NCI-H2196 (cell line): ENCODE results near the gene PYCR2.
"Not testable (repeated sequence)": the region's sequence is repeated elsewhere in the genome, so short reads cannot be mapped to it uniquely, and the experiment has no call there.

Source experiments
- DNase-seq: peaks from one replicate; lab custom pipeline; 2025; ENCODE audit not compliant: unreplicated experiment; lab: John Stamatoyannopoulos, UW

Gene PYCR2

DNA sequence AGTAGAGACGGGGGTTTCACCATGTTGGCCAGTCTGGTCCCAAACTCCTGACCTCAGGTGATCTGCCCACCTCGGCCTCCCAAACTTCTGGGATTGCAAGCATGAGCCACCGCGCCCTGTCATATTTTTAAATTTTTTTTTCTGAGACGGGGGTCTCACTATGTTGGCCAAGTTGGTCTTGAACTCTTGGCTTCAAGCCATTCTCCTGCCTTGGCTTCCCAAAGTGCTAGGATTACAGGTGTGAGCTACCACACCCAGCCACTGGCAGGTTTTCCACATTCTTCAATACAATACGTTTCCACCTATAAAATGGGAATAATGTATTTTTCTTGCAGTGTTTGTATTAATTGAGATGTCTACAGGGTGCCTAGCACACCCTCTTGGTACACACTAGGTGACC lies 31.7 kb downstream of the PYCR2 start:
- DNase-seq, result no peak

DNA sequence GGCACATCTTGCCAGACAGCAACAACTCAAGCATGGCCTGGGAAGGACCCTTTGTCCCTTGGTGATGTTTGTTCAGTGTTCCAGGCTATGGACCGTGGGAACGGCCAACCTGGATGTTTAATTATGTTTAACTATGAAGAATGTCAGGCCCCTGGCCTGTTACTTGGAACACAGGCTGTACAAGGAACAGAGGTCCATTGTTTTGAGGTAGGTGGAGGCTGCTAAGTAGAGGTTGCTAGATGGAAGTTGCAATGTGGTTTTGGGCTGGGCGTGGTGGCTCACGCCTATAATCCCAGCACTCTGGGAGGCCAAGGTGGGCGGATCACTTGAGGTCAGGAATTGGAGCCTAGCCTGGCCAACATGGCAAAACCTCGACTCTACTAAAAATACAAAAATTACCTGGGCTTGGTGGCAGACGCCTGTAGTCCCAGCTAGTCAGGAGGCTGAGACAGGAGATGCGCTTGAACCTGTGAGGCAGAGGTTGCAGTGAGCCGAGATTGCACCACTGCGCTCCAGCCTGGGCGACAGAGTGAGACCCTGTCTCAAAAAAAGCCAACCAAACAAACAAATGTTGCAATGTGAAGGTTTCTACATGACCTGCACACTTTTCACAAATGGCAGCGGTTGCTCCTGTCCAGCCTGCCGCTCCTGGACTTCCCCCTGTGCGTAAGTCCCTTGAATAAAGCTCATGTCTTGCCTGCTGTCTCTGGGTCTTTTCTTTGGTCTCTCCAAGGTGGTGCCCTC lies 32.6 kb downstream of the PYCR2 start:
- no peak for DNase-seq

- no peak for DNase-seq
Measured at GRCh38 chr1:225890346-225891228, 33.5 kb downstream of the PYCR2 start.

GRCh38 chr1:225889743-225890142 lies 34.3 kb downstream of the PYCR2 start:
- DNase-seq, result no peak

- no peak for DNase-seq
Measured at GRCh38 chr1:225888898-225889601, 35.0 kb downstream of the PYCR2 start, which contains the start of gene LEFTY1. TSS of gene LEFTY1 (minus strand) at chr1:225889146. CDS start at chr1:225889066, 80 bp downstream.

- DNase-seq, result no peak
Measured at GRCh38 chr1:225888289-225888897, 35.7 kb downstream of the PYCR2 start.

DNA sequence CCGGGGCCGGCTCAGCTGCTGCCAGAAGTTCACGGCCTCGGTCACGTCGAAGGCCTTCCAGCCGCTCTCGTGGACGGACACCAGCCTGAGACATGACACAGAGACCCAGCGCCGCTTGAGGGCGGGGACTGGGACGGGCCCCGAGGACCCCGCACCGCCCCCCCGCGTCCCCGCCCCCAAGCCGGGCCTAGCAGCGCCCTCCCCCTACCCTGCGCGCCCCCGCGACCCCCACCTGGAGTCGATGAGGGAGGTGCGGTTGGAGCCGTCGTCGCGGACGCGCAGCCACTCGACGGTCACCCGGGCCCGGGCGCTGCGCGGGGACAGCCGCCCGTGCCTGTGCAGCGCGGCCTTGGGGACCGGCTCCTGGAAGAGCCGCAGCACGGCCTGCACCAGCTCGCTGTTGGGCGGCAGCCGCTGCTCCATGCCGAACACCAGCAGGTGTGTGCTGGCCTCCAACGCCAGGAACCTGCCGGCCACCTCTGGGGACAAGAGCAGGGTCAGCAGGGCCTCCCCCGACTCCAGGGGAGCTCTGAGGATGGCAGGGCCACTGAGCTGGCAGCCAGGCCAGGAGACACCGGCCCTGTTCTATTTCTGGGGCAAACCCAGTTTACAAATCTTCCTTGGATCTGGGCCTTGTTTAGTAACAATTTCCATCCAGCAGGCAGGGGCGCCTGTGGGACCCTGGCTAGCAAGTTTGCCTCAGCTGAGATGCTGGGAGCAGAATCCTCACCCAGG lies 36.3 kb downstream of the PYCR2 start:
- DNase-seq, result not testable (repeated sequence)

DNA sequence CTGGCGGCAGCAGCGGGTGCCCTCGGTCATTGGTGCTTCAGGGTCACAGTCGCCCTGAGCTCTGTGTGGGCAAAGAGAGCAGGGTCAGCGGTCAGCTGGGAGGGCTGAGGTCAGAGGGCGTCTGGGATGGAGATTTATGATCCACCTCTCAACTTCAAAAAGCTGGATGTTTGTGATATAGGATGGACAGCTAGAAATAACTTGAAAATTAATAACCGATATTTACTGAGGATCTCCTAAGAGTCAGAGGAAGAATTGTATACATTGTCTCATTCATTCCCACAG lies 37.1 kb downstream of the PYCR2 start:
- DNase-seq, result no peak

GRCh38 chr1:225886159-225887029 lies 37.7 kb downstream of the PYCR2 start:
- DNase-seq, result peak; percentile 29

DNA sequence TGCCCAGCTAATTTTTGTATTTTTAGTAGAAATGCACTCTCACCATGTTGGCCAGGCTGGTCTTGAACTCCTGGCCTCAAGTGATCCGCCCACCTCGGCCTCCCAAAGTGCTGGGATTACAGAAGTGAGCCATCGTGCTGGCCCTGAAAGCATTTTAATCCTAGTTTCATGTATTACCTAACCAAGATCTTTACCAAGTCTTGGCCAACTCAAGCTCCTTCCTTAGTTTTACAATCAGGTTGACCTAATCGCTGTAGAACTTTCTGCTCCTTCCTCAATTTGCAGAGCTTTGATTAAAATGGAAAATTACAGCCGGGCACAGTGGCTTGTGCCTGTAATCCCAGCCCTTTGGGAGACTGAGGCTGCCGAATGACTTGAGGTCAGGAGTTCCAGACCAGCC lies 38.7 kb downstream of the PYCR2 start:
- no peak for DNase-seq

GRCh38 chr1:225883616-225884265 lies 40.3 kb downstream of the PYCR2 start:
- no peak for DNase-seq

DNA sequence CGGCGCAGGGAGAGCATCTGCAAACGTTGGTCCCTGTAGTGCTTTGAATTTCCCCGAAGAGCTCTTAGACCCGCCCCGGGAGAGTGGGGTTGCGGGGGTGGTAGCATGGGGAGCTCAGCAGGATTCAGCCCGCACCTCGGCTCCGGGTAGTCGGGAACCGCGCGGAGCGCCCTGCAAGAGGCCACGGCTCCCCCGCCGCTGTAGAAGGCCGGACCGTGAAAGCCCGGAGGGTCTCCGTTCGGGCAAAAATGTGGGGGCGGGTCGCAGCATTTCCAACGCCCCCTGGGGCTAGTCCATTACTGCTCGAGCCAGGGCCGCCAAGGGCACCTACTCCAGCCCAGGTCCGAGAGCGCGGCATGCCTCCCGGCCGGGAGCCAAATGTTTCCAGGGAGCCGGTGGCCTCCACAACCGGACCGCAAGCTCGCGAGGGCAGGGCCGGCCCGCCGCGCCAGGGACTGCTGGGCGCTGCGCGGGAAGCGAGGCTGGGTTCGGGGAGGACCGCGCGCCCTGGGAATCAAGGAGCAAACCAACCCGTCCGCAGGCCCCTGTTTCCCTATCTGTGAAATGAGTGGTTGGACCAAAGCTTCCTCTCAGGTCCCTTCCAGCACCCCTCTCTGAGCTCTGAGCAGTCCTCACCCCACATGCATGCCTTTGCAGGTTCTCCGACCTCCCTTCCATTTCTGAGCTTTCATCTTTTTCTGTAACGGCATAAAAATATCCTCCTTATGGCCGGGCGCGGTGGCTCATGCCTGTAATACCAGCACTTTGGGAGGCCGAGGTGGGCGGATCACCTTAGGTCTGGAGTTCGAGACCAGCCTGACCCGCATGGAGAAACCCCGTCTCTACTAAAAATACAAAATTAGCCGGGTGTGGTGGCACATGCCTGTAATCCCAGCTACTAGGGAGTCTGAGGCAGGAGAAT lies 41.1 kb downstream of the PYCR2 start:
- DNase-seq, result no peak

DNA sequence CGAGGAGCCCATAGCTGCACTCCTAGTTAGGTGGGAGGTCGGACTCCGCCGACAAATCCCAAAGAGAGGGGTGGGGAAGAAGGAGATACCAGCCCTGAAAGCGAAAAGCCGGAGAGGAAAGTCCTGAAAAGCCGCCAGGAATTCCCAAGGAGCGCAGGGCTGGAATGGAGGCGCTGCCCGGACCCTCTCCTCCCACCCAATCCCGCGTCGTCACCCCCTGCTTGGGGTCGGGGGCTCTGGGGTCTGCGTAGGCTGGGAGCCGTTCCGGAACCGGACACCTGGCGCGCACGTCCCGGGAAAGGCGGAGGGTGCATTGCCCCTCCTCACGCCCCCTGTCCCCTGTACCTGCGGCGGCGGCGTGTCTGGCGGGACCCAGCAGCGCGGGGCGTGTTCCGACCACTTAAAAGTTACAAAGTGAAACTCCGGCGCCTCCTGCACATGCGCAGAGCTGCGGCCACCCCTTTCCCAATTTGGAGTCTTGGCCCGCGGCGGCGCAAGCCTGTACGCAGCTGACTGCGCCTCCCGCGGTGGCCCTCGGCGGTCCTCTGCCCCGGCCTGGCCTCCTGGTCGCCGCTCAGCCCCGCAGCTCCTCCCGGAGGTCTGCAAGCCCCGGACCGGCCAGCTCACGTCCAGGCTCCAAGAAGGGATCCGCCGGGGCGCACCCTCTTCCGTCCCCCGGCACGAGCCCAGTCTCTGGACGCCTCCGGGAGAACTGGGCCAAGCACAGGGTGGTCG lies 41.9 kb downstream of the PYCR2 start, which contains the start of gene TMEM63A:
TSS of gene TMEM63A (minus strand) at position 422 of the 735 bp plus-strand sequence. CDS start 4,800 bp downstream, outside the sequence.
- DNase-seq, result peak; percentile 76

GRCh38 chr1:225881081-225881958 lies 42.7 kb downstream of the PYCR2 start:
- peak; percentile 25 for DNase-seq

- DNase-seq, result no peak
Measured at GRCh38 chr1:225880636-225881035, 43.4 kb downstream of the PYCR2 start.

- peak; percentile 52 for DNase-seq
Measured at GRCh38 chr1:225880222-225880588, 43.8 kb downstream of the PYCR2 start.
